ENCODE measurements around the gene CNIH3. TPM values are rescaled to one million over a fixed set of nuclear protein-coding genes. Genes with fewer than 3 reads are reported as not detected.

CNIH3 gene
- total RNA-seq, 2 donors from 2014 or later, result 0.62 to 1.4 TPM

- H3K27ac Mint-ChIP-seq, result no peak overlapping the region
- H3K27me3 Mint-ChIP-seq (ENCODE audit: low read depth), result no peaks in the 10 kb centered on the region
- no peaks in the 10 kb centered on the region for H3K36me3 Mint-ChIP-seq (ENCODE audit: insufficient read depth in 2 of 2)
- H3K4me3 Mint-ChIP-seq, result no peak overlapping the region
- ATAC-seq (replicated peaks in 1 of 2) (no peak), DNase-seq (no peak)
- no peaks in the 10 kb centered on the region for H3K9me3 Mint-ChIP-seq
- peaks cover 22% of the 10 kb centered on the region for H3K4me1 Mint-ChIP-seq (ENCODE audit: low read depth)
These were observed 123.3 kb downstream of the CNIH3 start for GRCh38 chr1:224739303-224739996.

- Mint-ChIP-seq H3K4me3 (no peak overlapping the region), H3K27me3 (ENCODE audit: low read depth) (no peaks in the 10 kb centered on the region), H3K4me1 (ENCODE audit: low read depth) (peaks cover 18% of the 10 kb centered on the region), H3K9me3 (no peaks in the 10 kb centered on the region), H3K27ac (no peak overlapping the region), H3K36me3 (ENCODE audit: insufficient read depth in 2 of 2) (no peaks in the 10 kb centered on the region)
- peak; percentile 59 to 65 for ATAC-seq (replicated peaks in 1 of 2)
- no peak for DNase-seq
These were observed 124.0 kb downstream of the CNIH3 start for GRCh38 chr1:224739997-224740684.

- no peak overlapping the region for H3K4me3 Mint-ChIP-seq
- DNase-seq (no peak), ATAC-seq (replicated peaks in 1 of 2) (no peak)
- H3K4me1 Mint-ChIP-seq (ENCODE audit: low read depth), result peaks cover 20% of the 10 kb centered on the region
- H3K36me3 Mint-ChIP-seq (ENCODE audit: insufficient read depth in 2 of 2), result no peaks in the 10 kb centered on the region
- no peaks in the 10 kb centered on the region for H3K9me3 Mint-ChIP-seq
- H3K27me3 Mint-ChIP-seq (ENCODE audit: low read depth), result no peaks in the 10 kb centered on the region
- no peak overlapping the region for H3K27ac Mint-ChIP-seq
These were observed 124.6 kb downstream of the CNIH3 start for GRCh38 chr1:224740685-224741052.

GRCh38 chr1:224742349-224742748, 126.2 kb downstream of the CNIH3 start:
- Mint-ChIP-seq H3K4me1 (ENCODE audit: low read depth) (peaks cover 25% of the 10 kb centered on the region), H3K27ac (no peak overlapping the region), H3K27me3 (ENCODE audit: low read depth) (no peaks in the 10 kb centered on the region), H3K9me3 (no peaks in the 10 kb centered on the region), H3K36me3 (ENCODE audit: insufficient read depth in 2 of 2) (no peaks in the 10 kb centered on the region), H3K4me3 (no peak overlapping the region)
- ATAC-seq (replicated peaks in 1 of 2), result no peak
- DNase-seq, result no peak

- no peaks in the 10 kb centered on the region for H3K9me3 Mint-ChIP-seq
- no peaks in the 10 kb centered on the region for H3K27me3 Mint-ChIP-seq (ENCODE audit: low read depth)
- ATAC-seq (replicated peaks in 1 of 2), result no peak
- H3K36me3 Mint-ChIP-seq (ENCODE audit: insufficient read depth in 2 of 2), result no peaks in the 10 kb centered on the region
- H3K4me1 Mint-ChIP-seq (ENCODE audit: low read depth), result peaks cover 29% of the 10 kb centered on the region
- H3K4me3 Mint-ChIP-seq, result no peak overlapping the region
- DNase-seq, result no peak
- no peak overlapping the region for H3K27ac Mint-ChIP-seq
These were observed 127.6 kb downstream of the CNIH3 start for GRCh38 chr1:224743608-224744164.

- H3K27ac Mint-ChIP-seq, result no peak overlapping the region
- no peaks in the 10 kb centered on the region for H3K9me3 Mint-ChIP-seq
- no peaks in the 10 kb centered on the region for H3K27me3 Mint-ChIP-seq (ENCODE audit: low read depth)
- ATAC-seq (replicated peaks in 1 of 2) (no peak), DNase-seq (no peak)
- H3K4me1 Mint-ChIP-seq (ENCODE audit: low read depth), result peaks cover 29% of the 10 kb centered on the region
- no peak overlapping the region for H3K4me3 Mint-ChIP-seq
- no peaks in the 10 kb centered on the region for H3K36me3 Mint-ChIP-seq (ENCODE audit: insufficient read depth in 2 of 2)
These were observed 128.4 kb downstream of the CNIH3 start for GRCh38 chr1:224744521-224744920.

GRCh38 chr1:224745394-224745793, 129.3 kb downstream of the CNIH3 start:
- DNase-seq, result no peak
- no peak overlapping the region for H3K27ac Mint-ChIP-seq

GRCh38 chr1:224745924-224746323, 129.8 kb downstream of the CNIH3 start:
- no peaks in the 10 kb centered on the region for H3K9me3 Mint-ChIP-seq
- peak overlapping the region in 1 of 2 donors; percentile 16 for H3K4me3 Mint-ChIP-seq
- DNase-seq (no peak), ATAC-seq (replicated peaks in 1 of 2) (peak; percentile 63 to 68)
- H3K4me1 Mint-ChIP-seq (ENCODE audit: low read depth), result peaks cover 36% of the 10 kb centered on the region
- no peak overlapping the region for H3K27ac Mint-ChIP-seq
- peaks cover 5% of the 10 kb centered on the region for H3K27me3 Mint-ChIP-seq (ENCODE audit: low read depth)
- no peaks in the 10 kb centered on the region for H3K36me3 Mint-ChIP-seq (ENCODE audit: insufficient read depth in 2 of 2)

More at GRCh38 chr1:224745394-224745793, 129.3 kb downstream of the CNIH3 start:
- H3K4me3 Mint-ChIP-seq, result no peak overlapping the region
- ATAC-seq (replicated peaks in 1 of 2), result peak; percentile 12 to 14
- peaks cover 34% of the 10 kb centered on the region for H3K4me1 Mint-ChIP-seq (ENCODE audit: low read depth)
- no peaks in the 10 kb centered on the region for H3K9me3 Mint-ChIP-seq
- no peaks in the 10 kb centered on the region for H3K36me3 Mint-ChIP-seq (ENCODE audit: insufficient read depth in 2 of 2)
- H3K27me3 Mint-ChIP-seq (ENCODE audit: low read depth), result peaks cover 2% of the 10 kb centered on the region

GRCh38 chr1:224747578-224747977, 131.5 kb downstream of the CNIH3 start:
- no peak overlapping the region for H3K4me3 Mint-ChIP-seq
- peak; percentile 61 to 69 for ATAC-seq (replicated peaks in 1 of 2)
- H3K27ac Mint-ChIP-seq, result no peak overlapping the region
- H3K4me1 Mint-ChIP-seq (ENCODE audit: low read depth), result peaks cover 36% of the 10 kb centered on the region
- no peaks in the 10 kb centered on the region for H3K36me3 Mint-ChIP-seq (ENCODE audit: insufficient read depth in 2 of 2)
- H3K27me3 Mint-ChIP-seq (ENCODE audit: low read depth), result peaks cover 12% of the 10 kb centered on the region
- peak; percentile 28 to 49 for DNase-seq
- H3K9me3 Mint-ChIP-seq, result no peaks in the 10 kb centered on the region

- DNase-seq (no peak), ATAC-seq (replicated peaks in 1 of 2) (no peak)
- peaks cover 12% of the 10 kb centered on the region for H3K27me3 Mint-ChIP-seq (ENCODE audit: low read depth)
- no peaks in the 10 kb centered on the region for H3K9me3 Mint-ChIP-seq
- no peak overlapping the region for H3K27ac Mint-ChIP-seq
- H3K4me1 Mint-ChIP-seq (ENCODE audit: low read depth), result peaks cover 36% of the 10 kb centered on the region
- H3K36me3 Mint-ChIP-seq (ENCODE audit: insufficient read depth in 2 of 2), result no peaks in the 10 kb centered on the region
- H3K4me3 Mint-ChIP-seq, result no peak overlapping the region
These were observed 133.8 kb downstream of the CNIH3 start for GRCh38 chr1:224749916-224750315.

GRCh38 chr1:224751624-224752311, 135.7 kb downstream of the CNIH3 start:
- no peak for DNase-seq
- Mint-ChIP-seq H3K9me3 (no peaks in the 10 kb centered on the region), H3K36me3 (ENCODE audit: insufficient read depth in 2 of 2) (no peaks in the 10 kb centered on the region), H3K4me3 (no peak overlapping the region), H3K27ac (no peak overlapping the region), H3K4me1 (ENCODE audit: low read depth) (peaks cover 17% of the 10 kb centered on the region), H3K27me3 (ENCODE audit: low read depth) (peaks cover 12% of the 10 kb centered on the region)
- ATAC-seq (replicated peaks in 1 of 2), result no peak

- Mint-ChIP-seq H3K27ac (no peak overlapping the region), H3K4me3 (no peak overlapping the region), H3K9me3 (no peaks in the 10 kb centered on the region), H3K4me1 (ENCODE audit: low read depth) (peaks cover 7% of the 10 kb centered on the region), H3K27me3 (ENCODE audit: low read depth) (peaks cover 12% of the 10 kb centered on the region), H3K36me3 (ENCODE audit: insufficient read depth in 2 of 2) (no peaks in the 10 kb centered on the region)
- DNase-seq (no peak), ATAC-seq (replicated peaks in 1 of 2) (no peak)
These were observed 137.4 kb downstream of the CNIH3 start for GRCh38 chr1:224753491-224753890.

GRCh38 chr1:224755586-224755985, 139.5 kb downstream of the CNIH3 start:
- peaks cover 0 to 3% of the 10 kb centered on the region in 2 donors for H3K36me3 Mint-ChIP-seq (ENCODE audit: insufficient read depth in 2 of 2)
- ATAC-seq (replicated peaks in 1 of 2) (no peak), DNase-seq (no peak)
- H3K4me1 Mint-ChIP-seq (ENCODE audit: low read depth), result peaks cover under 1% of the 10 kb centered on the region
- peaks cover 15% of the 10 kb centered on the region for H3K27me3 Mint-ChIP-seq (ENCODE audit: low read depth)
- no peak overlapping the region for H3K27ac Mint-ChIP-seq
- peaks cover 5 to 10% of the 10 kb centered on the region in 2 donors for H3K9me3 Mint-ChIP-seq
- no peak overlapping the region for H3K4me3 Mint-ChIP-seq
